K562 (cell line): ENCODE data around the gene SLC25A26. TPM values are rescaled to one million over a fixed set of nuclear protein-coding genes. Genes with fewer than 3 reads are reported as not detected.

ENCODE experiments used
- ATAC-seq: fragments of 200-7000 bp; cut with Tn5 transposase; 3 replicates; pipeline ENCODE4 v1.9.1; 2020; ENCODE audit warnings: moderate library complexity
- BruUV-seq: library from RNA; stranded (reverse); fragments of 400-500 nt; replicated peaks from 2 replicates; lab custom pipeline; 2021; lab: Mats Ljungman, UMichigan
- CTCF ChIA-PET: fragments of 300-600 bp; formaldehyde crosslinking; extraction: SDS; loops from one replicate; lab custom pipeline; 2021; ENCODE audit warnings: low intra/inter-chr PET ratio; lab: Yijun Ruan, JAX
- POLR2A ChIA-PET: fragments of 300-600, 350-650 bp; sonication (Branson Sonifier 250); formaldehyde crosslinking; extraction: SDS; loops from one replicate; lab custom pipeline; 2021; ENCODE audit warnings: antibody characterized with exemption, inconsistent platforms; lab: Yijun Ruan, JAX
- DNase-seq, 4 experiments: peaks; one replicate each; pipeline versions ENCODE4 v3.0.0 to v3.0.0-alpha.2; 2011 to 2018; ENCODE audit warnings: low spot score in 3 of 4, mixed read lengths in 3 of 4; ENCODE audit errors: extremely low read depth in 1 of 4
- FAIRE-seq: peaks from 2 replicates; lab custom pipeline; 2011; peaks lifted over from hg19 to GRCh38; lab: Jason Lieb, UNC
- H2AFZ ChIP-seq: 2 replicates; pipeline ENCODE4 v1.6.0; 2011; ENCODE audit warnings: low read depth, low read length, control low read depth, inconsistent platforms
- H3K27ac ChIP-seq: fragments of 200-600 bp; 3 replicates; pipeline ENCODE4 v1.8.0; 2011; ENCODE audit warnings: low read depth, mild to moderate bottlenecking, control low read depth, inconsistent platforms, low read length, moderate library complexity, mixed read lengths; ENCODE audit errors: extremely low read depth
- H3K27me3 ChIP-seq, 2 experiments: fragments of 300-600 bp in 1 of 2; 2 replicates in 1 of 2; 3 replicates in 1 of 2; pipeline versions ENCODE4 v1.6.0 to v1.8.0; 2011; ENCODE audit warnings: inconsistent platforms in 2 of 2, low read length in 2 of 2, mild to moderate bottlenecking in 1 of 2, mixed read lengths in 1 of 2, moderate library complexity in 1 of 2; ENCODE audit not compliant: control insufficient read depth in 2 of 2, insufficient read depth in 2 of 2
- H3K36me3 ChIP-seq: fragments of 300-600 bp; 3 replicates; pipeline ENCODE4 v1.8.0; 2011; ENCODE audit warnings: mild to moderate bottlenecking, low read length, inconsistent platforms; ENCODE audit not compliant: control insufficient read depth, insufficient read depth
- H3K4me1 ChIP-seq, 2 experiments: fragments of 200-600 bp in 1 of 2; replicated peaks in 1 of 2; 2 replicates in 1 of 2; 3 replicates in 1 of 2; pipeline versions ENCODE4 v1.5.1 to v1.8.0; 2011; ENCODE audit warnings: inconsistent platforms in 2 of 2, low read length in 2 of 2, mild to moderate bottlenecking in 1 of 2, mixed read lengths in 1 of 2, moderate library complexity in 1 of 2; ENCODE audit not compliant: control insufficient read depth in 2 of 2, insufficient read depth in 2 of 2
- H3K4me2 ChIP-seq: 2 replicates; pipeline ENCODE4 v1.6.1; 2011; ENCODE audit warnings: low read length, control low read depth, inconsistent platforms, mixed read lengths; ENCODE audit not compliant: insufficient read depth
- H3K4me3 ChIP-seq: fragments of 200-600 bp; sonication (generic), shearing (Covaris generic); 2 replicates; pipeline ENCODE4 v1.5.1; 2016; ENCODE audit warnings: control low read depth, inconsistent platforms
- H3K79me2 ChIP-seq: fragments of 200-600 bp; 3 replicates; pipeline ENCODE4 v1.8.0; 2011; ENCODE audit warnings: low read length, inconsistent platforms; ENCODE audit not compliant: control insufficient read depth, insufficient read depth
- H3K9ac ChIP-seq, 2 experiments: 2 replicates each; pipeline versions ENCODE4 v1.6.0 to v1.6.1; 2011; ENCODE audit warnings: low read depth in 2 of 2, low read length in 2 of 2, control low read depth in 1 of 2, inconsistent platforms in 1 of 2, mild to moderate bottlenecking in 1 of 2, mixed read lengths in 1 of 2; ENCODE audit not compliant: insufficient read depth in 1 of 2
- H3K9me1 ChIP-seq: one replicate; pipeline ENCODE4 v1.6.0; 2011; ENCODE audit warnings: inconsistent platforms, mild to moderate bottlenecking, low read length, moderate library complexity; ENCODE audit not compliant: control insufficient read depth, insufficient read depth
- H3K9me3 ChIP-seq: replicated peaks from 2 replicates; pipeline ENCODE4 v1.5.1; 2011; ENCODE audit warnings: low read depth, low read length, inconsistent platforms; ENCODE audit not compliant: control insufficient read depth, insufficient read depth
- H4K20me1 ChIP-seq: replicated peaks from 2 replicates; pipeline ENCODE4 v1.6.1; 2011; ENCODE audit warnings: low read length, inconsistent platforms, mixed read lengths; ENCODE audit not compliant: control insufficient read depth, insufficient read depth
- HNRNPH1 ChIP-seq: fragments of 200-400 bp; formaldehyde crosslinking; optimal IDR thresholded peaks from 2 replicates; pipeline ENCODE3; 2017; ENCODE audit warnings: low read depth, mild to moderate bottlenecking, low read length, moderate library complexity
- NCOA1 ChIP-seq: fragments of 450-650 bp; IDR thresholded peaks from 2 replicates; pipeline ENCODE4 v1.6.1; 2016; ENCODE audit warnings: low read depth
- RFX1 ChIP-seq: fragments of 450-650 bp; IDR thresholded peaks from 2 replicates; pipeline ENCODE4 v1.6.1; 2016; ENCODE audit warnings: mild to moderate bottlenecking, moderate library complexity
- ZNF695 ChIP-seq: fragments of 450-650 bp; formaldehyde crosslinking; IDR thresholded peaks from 2 replicates; pipeline ENCODE4 v1.4.0; 2020; ENCODE audit warnings: mild to moderate bottlenecking, moderate library complexity
- WGBS: fragments of 100-300 bp; shearing (Covaris generic); methylation state at CpG from one replicate; pipeline ENCODE4 v1.1.6; 2016; ENCODE audit warnings: low coverage, mixed read lengths; ENCODE audit not compliant: insufficient coverage; ENCODE audit errors: missing lambda C conversion rate; 5-methylcytosine and 5-hydroxymethylcytosine counted together
- in situ Hi-C: fragments of 300-500 bp; cut with MboI; formaldehyde crosslinking; loops from 4 replicates; pipeline ENCODE4 v1.15.0; 2018; ENCODE audit warnings: inconsistent platforms, mixed read lengths
- intact Hi-C: fragments of 100-400 bp; cut with micrococcal nuclease; formaldehyde crosslinking; loops from 2 replicates; pipeline ENCODE4 v1.14.2; 2022
- polyA plus RNA-seq, 8 experiments: library from polyadenylated mRNA; depleted of rRNA in 4 of 8; stranded (reverse) in 5 of 8; unstranded in 3 of 8; fragments of >200 nt; fragmentation: Nextera tagmentation in 2 of 8; fragmentation: Illumina TruSeq in 1 of 8; extraction: Ambion mirVana in 2 of 8; extraction: Trizol in 1 of 8; gene quantifications; 2 replicates each; pipeline versions ENCODE4 v1.2.1 to v1.2.3, GENCODE V29; 2011 to 2014; ENCODE audit warnings: inconsistent platforms in 1 of 8, missing spikeins in 1 of 8
- total RNA-seq, 7 experiments: library from RNA; depleted of rRNA in 6 of 7; stranded (reverse); fragments of >200 nt in 6 of 7; fragmentation: Illumina TruSeq in 2 of 7; extraction: Trizol in 2 of 7; gene quantifications; 2 replicates each; pipeline versions ENCODE4 v1.2.1 to v1.2.3, GENCODE V29; 2011 to 2021; ENCODE audit warnings: low replicate concordance in 1 of 7
- TF ChIP-seq, protein P1 (sequence below): fragments of 250-450 bp; sonication (Bioruptor Pico); IDR thresholded peaks from 2 replicates; pipeline ENCODE4 v1.9.0; 2021; ENCODE audit warnings: mild to moderate bottlenecking, inconsistent platforms
- TF ChIP-seq, protein P2 (sequence below), 2 experiments: fragments of 450-650 bp; IDR thresholded peaks; 2 replicates each; pipeline ENCODE4 v1.6.1; 2018; ENCODE audit warnings: mild to moderate bottlenecking in 2 of 2, low read depth in 1 of 2; ENCODE audit not compliant: partially characterized antibody in 2 of 2
- TF ChIP-seq, protein P3 (sequence below): fragments of 150-350 bp; conservative IDR thresholded peaks from 2 replicates; pipeline ENCODE4 v1.6.1; 2014; ENCODE audit warnings: low read length

Gene SLC25A26
- total and polyA plus RNA-seq, 9 of the 15 experiments (the other 6 are each of a cell fraction or from before 2014, with no cell fraction given): 7.2 to 29.1 (median 12.6) TPM

DNA sequence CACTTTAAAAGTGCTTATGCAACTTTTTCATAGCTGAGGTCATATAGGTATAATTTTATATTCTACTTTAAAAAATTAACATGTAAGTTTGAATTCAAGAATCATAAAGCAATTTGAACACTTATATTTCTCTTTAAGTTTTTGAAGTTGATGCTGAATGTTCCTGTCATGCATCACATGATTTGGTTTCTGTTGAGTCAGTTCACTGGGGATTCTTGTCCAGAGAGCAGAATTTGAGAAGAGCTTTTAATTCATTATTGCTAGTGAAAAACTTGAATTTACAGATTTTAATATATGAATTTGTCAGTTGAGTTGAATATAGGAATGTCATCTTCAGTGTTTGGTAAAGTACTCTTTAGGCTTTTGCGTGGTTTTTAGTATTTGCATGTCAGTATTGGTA lies 7.9 kb downstream of the SLC25A26 start:
- Histone ChIP-seq H3K9me1 (no peaks in the 10 kb centered on the region), H2AFZ (no peak overlapping the region), H3K27ac (no peak overlapping the region), H3K27me3 (no peaks in the 10 kb centered on the region), H3K4me1 (no peaks in the 10 kb centered on the region; a peak in 1 of 5 replicates), H3K9me3 (no peaks in the 10 kb centered on the region), H3K36me3 (no peaks in the 10 kb centered on the region), H3K79me2 (no peaks in the 10 kb centered on the region; the same call in 2 of the 3 replicates), H3K4me3 (no peak overlapping the region), H4K20me1 (no peaks in the 10 kb centered on the region), H3K9ac (no peak overlapping the region), H3K4me2 (no peak overlapping the region)
- no peak for ATAC-seq
- no peak for FAIRE-seq
- ChIA-PET CTCF (no interaction called here), POLR2A (no interaction called here)
- no peak for DNase-seq
- WGBS: 25% methylated on average over 1 of the region's 1 CpG
- BruUV-seq: no TSS peak
- in situ Hi-C loops: no loop called here
- intact Hi-C loops: no loop called here
- TF ChIP-seq, protein P1, sequence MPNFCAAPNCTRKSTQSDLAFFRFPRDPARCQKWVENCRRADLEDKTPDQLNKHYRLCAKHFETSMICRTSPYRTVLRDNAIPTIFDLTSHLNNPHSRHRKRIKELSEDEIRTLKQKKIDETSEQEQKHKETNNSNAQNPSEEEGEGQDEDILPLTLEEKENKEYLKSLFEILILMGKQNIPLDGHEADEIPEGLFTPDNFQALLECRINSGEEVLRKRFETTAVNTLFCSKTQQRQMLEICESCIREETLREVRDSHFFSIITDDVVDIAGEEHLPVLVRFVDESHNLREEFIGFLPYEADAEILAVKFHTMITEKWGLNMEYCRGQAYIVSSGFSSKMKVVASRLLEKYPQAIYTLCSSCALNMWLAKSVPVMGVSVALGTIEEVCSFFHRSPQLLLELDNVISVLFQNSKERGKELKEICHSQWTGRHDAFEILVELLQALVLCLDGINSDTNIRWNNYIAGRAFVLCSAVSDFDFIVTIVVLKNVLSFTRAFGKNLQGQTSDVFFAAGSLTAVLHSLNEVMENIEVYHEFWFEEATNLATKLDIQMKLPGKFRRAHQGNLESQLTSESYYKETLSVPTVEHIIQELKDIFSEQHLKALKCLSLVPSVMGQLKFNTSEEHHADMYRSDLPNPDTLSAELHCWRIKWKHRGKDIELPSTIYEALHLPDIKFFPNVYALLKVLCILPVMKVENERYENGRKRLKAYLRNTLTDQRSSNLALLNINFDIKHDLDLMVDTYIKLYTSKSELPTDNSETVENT: no peak
- TF ChIP-seq, protein P2, sequence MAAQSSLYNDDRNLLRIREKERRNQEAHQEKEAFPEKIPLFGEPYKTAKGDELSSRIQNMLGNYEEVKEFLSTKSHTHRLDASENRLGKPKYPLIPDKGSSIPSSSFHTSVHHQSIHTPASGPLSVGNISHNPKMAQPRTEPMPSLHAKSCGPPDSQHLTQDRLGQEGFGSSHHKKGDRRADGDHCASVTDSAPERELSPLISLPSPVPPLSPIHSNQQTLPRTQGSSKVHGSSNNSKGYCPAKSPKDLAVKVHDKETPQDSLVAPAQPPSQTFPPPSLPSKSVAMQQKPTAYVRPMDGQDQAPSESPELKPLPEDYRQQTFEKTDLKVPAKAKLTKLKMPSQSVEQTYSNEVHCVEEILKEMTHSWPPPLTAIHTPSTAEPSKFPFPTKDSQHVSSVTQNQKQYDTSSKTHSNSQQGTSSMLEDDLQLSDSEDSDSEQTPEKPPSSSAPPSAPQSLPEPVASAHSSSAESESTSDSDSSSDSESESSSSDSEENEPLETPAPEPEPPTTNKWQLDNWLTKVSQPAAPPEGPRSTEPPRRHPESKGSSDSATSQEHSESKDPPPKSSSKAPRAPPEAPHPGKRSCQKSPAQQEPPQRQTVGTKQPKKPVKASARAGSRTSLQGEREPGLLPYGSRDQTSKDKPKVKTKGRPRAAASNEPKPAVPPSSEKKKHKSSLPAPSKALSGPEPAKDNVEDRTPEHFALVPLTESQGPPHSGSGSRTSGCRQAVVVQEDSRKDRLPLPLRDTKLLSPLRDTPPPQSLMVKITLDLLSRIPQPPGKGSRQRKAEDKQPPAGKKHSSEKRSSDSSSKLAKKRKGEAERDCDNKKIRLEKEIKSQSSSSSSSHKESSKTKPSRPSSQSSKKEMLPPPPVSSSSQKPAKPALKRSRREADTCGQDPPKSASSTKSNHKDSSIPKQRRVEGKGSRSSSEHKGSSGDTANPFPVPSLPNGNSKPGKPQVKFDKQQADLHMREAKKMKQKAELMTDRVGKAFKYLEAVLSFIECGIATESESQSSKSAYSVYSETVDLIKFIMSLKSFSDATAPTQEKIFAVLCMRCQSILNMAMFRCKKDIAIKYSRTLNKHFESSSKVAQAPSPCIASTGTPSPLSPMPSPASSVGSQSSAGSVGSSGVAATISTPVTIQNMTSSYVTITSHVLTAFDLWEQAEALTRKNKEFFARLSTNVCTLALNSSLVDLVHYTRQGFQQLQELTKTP (IDR thresholded peaks at IDR 0.05; ENCODE audit: low read depth in 1 of 2, partially characterized antibody in 2 of 2): no peak
- TF ChIP-seq HNRNPH1 (no peak), NCOA1 (no peak), ZNF695 (CRISPR knock-in tag) (no peak), RFX1 (no peak)
- TF ChIP-seq, protein P3, sequence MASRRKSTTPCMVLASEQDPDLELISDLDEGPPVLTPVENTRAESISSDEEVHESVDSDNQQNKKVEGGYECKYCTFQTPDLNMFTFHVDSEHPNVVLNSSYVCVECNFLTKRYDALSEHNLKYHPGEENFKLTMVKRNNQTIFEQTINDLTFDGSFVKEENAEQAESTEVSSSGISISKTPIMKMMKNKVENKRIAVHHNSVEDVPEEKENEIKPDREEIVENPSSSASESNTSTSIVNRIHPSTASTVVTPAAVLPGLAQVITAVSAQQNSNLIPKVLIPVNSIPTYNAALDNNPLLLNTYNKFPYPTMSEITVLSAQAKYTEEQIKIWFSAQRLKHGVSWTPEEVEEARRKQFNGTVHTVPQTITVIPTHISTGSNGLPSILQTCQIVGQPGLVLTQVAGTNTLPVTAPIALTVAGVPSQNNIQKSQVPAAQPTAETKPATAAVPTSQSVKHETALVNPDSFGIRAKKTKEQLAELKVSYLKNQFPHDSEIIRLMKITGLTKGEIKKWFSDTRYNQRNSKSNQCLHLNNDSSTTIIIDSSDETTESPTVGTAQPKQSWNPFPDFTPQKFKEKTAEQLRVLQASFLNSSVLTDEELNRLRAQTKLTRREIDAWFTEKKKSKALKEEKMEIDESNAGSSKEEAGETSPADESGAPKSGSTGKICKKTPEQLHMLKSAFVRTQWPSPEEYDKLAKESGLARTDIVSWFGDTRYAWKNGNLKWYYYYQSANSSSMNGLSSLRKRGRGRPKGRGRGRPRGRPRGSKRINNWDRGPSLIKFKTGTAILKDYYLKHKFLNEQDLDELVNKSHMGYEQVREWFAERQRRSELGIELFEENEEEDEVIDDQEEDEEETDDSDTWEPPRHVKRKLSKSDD: no peak
